Osteocyte (in vitro differentiated cells): ENCODE data around the gene HLCS. TPM values are rescaled to one million over a fixed set of nuclear protein-coding genes. Genes with fewer than 3 reads are reported as not detected.
A peak's percentile ranks its signal among the peaks of the same experiment; 100 is the strongest.

Source experiments
- DNase-seq: peaks from one replicate; pipeline ENCODE4 v3.0.0; 2021; ENCODE audit warnings: mixed read lengths; ENCODE audit not compliant: unreplicated experiment; ENCODE audit errors: extremely low spot score
- H3K27ac Mint-ChIP-seq: one replicate; pipeline ENCODE4 v1.8.0; 2021; ENCODE audit warnings: mild to moderate bottlenecking, mixed read lengths; ENCODE audit not compliant: unreplicated experiment
- H3K27me3 Mint-ChIP-seq: one replicate; pipeline ENCODE4 v1.8.0; 2021; ENCODE audit warnings: mixed read lengths; ENCODE audit not compliant: unreplicated experiment
- H3K36me3 Mint-ChIP-seq: one replicate; pipeline ENCODE4 v1.8.0; 2021; ENCODE audit warnings: mixed read lengths; ENCODE audit not compliant: unreplicated experiment
- H3K4me1 Mint-ChIP-seq: one replicate; pipeline ENCODE4 v1.8.0; 2021; ENCODE audit warnings: mixed read lengths; ENCODE audit not compliant: unreplicated experiment
- H3K4me3 Mint-ChIP-seq: one replicate; pipeline ENCODE4 v1.8.0; 2021; ENCODE audit warnings: mild to moderate bottlenecking, moderate library complexity, mixed read lengths; ENCODE audit not compliant: unreplicated experiment
- H3K9me3 Mint-ChIP-seq: one replicate; pipeline ENCODE4 v1.8.0; 2021; ENCODE audit warnings: mixed read lengths; ENCODE audit not compliant: unreplicated experiment
- total RNA-seq: library from RNA; stranded (reverse); gene quantifications from 2 replicates; pipeline ENCODE4 v1.2.1, GENCODE V29; 2021
- TF ChIP-seq, protein P1 (sequence below): fragments of 200-600 bp; sonication (generic); IDR thresholded peaks from 2 replicates; pipeline ENCODE4 v1.5.0; 2021; ENCODE audit warnings: antibody characterized with exemption, mild to moderate bottlenecking, moderate library complexity

Gene HLCS
- total RNA-seq, 1 donor from 2014 or later = 26.7 TPM

- H3K4me3 Mint-ChIP-seq = no peak overlapping the region
- DNase-seq = no peak
- H3K4me1 Mint-ChIP-seq = peaks cover 41% of the 10 kb centered on the region
- peaks cover 3% of the 10 kb centered on the region for H3K36me3 Mint-ChIP-seq
- no peaks in the 10 kb centered on the region for H3K27me3 Mint-ChIP-seq
- H3K9me3 Mint-ChIP-seq = peaks cover 6% of the 10 kb centered on the region
- TF ChIP-seq, protein P1, sequence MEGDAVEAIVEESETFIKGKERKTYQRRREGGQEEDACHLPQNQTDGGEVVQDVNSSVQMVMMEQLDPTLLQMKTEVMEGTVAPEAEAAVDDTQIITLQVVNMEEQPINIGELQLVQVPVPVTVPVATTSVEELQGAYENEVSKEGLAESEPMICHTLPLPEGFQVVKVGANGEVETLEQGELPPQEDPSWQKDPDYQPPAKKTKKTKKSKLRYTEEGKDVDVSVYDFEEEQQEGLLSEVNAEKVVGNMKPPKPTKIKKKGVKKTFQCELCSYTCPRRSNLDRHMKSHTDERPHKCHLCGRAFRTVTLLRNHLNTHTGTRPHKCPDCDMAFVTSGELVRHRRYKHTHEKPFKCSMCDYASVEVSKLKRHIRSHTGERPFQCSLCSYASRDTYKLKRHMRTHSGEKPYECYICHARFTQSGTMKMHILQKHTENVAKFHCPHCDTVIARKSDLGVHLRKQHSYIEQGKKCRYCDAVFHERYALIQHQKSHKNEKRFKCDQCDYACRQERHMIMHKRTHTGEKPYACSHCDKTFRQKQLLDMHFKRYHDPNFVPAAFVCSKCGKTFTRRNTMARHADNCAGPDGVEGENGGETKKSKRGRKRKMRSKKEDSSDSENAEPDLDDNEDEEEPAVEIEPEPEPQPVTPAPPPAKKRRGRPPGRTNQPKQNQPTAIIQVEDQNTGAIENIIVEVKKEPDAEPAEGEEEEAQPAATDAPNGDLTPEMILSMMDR = no peak
- H3K27ac Mint-ChIP-seq = peak overlapping the region; percentile 52
Measured at GRCh38 chr21:36859744-36860501, 106.5 kb downstream of the HLCS start.

DNA sequence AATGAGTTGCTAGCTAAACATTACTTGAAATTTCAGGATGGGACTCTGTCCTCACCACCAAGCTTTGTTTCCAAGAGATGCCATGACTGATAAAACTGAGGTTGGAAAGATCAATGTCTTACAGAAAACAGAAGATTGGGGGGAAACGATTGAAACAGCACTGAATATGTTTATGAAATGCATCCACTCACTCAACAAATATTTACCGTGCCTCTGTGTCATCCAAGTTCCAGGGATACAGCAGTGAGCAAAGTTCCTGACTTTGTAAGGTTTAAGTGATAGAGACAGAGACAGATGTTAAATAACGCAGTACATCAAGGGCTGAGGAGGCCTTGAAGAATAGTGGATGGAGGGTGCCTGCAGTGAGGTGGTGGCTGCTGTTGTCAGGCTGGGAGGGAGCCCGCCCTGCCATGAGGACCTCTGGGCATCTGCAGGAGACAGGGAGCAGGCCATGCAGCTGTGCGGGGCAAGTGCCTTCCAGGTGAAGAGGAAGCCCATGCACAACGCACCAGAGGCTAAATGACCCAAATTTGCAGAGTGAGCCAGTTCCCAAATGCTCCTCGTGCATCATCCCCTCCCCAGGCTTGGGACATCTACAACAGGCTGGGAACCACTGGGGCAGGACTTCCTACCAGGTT is 108.0 kb downstream of the HLCS start:
- Mint-ChIP-seq H3K36me3 (peaks cover 3% of the 10 kb centered on the region), H3K4me1 (peaks cover 40% of the 10 kb centered on the region), H3K9me3 (peaks cover 6% of the 10 kb centered on the region), H3K27ac (no peak overlapping the region), H3K27me3 (no peaks in the 10 kb centered on the region), H3K4me3 (no peak overlapping the region)
- no peak for DNase-seq
- TF ChIP-seq, protein P1 = no peak

- no peak for DNase-seq
- Mint-ChIP-seq H3K9me3 (no peaks in the 10 kb centered on the region), H3K27me3 (no peaks in the 10 kb centered on the region), H3K4me1 (peaks cover 40% of the 10 kb centered on the region), H3K4me3 (no peak overlapping the region), H3K27ac (no peak overlapping the region), H3K36me3 (no peaks in the 10 kb centered on the region)
- TF ChIP-seq, protein P1 = no peak
Measured at GRCh38 chr21:36856643-36857042, 109.8 kb downstream of the HLCS start.

GRCh38 chr21:36854391-36854790 is 112.1 kb downstream of the HLCS start:
- Mint-ChIP-seq H3K9me3 (no peaks in the 10 kb centered on the region), H3K4me3 (no peak overlapping the region), H3K27ac (no peak overlapping the region), H3K36me3 (no peaks in the 10 kb centered on the region), H3K4me1 (peaks cover 33% of the 10 kb centered on the region), H3K27me3 (no peaks in the 10 kb centered on the region)
- no peak for DNase-seq
- TF ChIP-seq, protein P1 = peak; percentile 65

GRCh38 chr21:36852864-36853263 is 113.6 kb downstream of the HLCS start:
- Mint-ChIP-seq H3K36me3 (no peaks in the 10 kb centered on the region), H3K4me1 (peaks cover 45% of the 10 kb centered on the region), H3K27ac (no peak overlapping the region), H3K9me3 (no peaks in the 10 kb centered on the region), H3K27me3 (no peaks in the 10 kb centered on the region), H3K4me3 (no peak overlapping the region)
- DNase-seq = no peak
- TF ChIP-seq, protein P1 = no peak
